HG03571 (cell line): Measurements from ENCODE around the gene PLPPR2.
"Not testable (repeated sequence)": the region's sequence is repeated elsewhere in the genome, so short reads cannot be mapped to it uniquely, and the experiment has no call there.

Source experiments
- ATAC-seq: cut with Tn5 transposase; IDR thresholded peaks from one replicate; pipeline ENCODE4 v1.9.1; 2021; ENCODE audit not compliant: unreplicated experiment

The PLPPR2 gene, protein sequence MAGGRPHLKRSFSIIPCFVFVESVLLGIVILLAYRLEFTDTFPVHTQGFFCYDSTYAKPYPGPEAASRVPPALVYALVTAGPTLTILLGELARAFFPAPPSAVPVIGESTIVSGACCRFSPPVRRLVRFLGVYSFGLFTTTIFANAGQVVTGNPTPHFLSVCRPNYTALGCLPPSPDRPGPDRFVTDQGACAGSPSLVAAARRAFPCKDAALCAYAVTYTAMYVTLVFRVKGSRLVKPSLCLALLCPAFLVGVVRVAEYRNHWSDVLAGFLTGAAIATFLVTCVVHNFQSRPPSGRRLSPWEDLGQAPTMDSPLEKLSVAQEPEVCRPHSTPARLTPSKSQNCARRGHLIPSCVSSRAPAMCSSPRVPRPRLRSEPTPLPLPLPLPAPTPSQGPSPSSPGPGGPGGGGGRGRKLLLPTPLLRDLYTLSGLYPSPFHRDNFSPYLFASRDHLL

DNA sequence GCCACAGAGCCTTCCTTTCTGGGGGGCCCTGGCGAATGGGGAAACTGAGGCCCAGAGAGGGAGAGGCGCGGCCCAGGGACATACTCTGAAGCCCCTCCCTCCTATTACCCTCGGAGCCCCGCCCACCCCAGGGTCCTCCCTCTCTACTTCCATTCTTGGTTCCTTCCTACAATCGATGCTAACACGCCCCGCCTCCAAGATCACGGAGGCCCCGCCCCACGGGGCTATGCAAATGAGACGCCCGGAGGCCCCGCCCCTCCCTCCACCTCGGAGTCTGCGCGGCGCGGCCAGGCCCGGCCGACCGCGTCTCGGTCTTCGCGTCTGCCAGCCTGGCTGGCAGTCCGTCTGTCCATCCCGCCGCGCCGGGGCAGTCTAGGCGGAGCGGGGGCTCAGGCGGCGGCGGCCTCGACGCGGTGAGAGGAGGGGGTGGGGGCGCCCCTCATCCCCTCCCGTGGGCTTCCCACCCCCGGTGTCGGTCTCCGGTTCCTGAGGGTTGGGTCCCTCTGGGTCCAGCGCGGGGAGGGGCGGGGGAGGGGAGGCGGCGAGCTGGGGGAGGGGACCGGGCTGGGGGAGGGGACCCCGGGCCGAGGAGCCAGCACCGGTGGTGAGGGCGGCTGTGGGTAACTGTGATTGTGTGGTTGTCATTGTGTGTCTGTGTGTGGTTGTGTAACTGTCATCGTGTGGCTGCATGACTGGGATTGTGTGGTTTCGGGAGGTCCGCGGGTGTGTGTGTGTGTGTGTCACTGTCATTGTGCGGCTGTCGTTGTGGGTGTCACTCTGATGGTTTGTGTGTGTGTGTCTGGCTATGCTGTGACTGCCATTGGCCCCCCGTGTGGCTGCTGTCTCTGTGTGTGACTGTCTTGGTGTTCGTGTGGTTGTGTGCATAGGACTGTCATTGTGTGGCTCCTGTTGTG, at the start of gene PLPPR2:
PLPPR2 (plus strand) TSS at position 273 of the 914 bp plus-strand sequence. CDS start 2,242 bp downstream, outside the sequence.
- ATAC-seq, result no peak

DNA sequence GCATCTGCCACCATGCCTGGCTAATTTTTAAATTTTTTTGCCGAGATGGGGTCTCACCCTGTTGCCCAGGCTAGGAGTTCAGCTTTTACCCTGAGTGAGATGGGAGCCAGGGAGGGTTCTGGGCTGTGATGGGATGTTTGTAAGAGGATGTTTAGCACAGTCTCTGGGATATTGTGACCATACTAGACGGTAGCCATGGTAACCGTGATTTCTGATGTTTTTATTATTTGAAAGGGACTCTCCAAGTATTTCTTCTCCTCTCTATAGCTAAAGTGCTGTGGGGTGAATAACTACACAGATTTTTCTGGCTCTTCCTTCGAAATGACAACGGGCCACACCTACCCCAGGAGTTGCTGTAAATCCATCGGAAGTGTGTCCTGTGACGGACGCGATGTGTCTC, 48.9 kb upstream of the PLPPR2 start:
- no peak for ATAC-seq

DNA sequence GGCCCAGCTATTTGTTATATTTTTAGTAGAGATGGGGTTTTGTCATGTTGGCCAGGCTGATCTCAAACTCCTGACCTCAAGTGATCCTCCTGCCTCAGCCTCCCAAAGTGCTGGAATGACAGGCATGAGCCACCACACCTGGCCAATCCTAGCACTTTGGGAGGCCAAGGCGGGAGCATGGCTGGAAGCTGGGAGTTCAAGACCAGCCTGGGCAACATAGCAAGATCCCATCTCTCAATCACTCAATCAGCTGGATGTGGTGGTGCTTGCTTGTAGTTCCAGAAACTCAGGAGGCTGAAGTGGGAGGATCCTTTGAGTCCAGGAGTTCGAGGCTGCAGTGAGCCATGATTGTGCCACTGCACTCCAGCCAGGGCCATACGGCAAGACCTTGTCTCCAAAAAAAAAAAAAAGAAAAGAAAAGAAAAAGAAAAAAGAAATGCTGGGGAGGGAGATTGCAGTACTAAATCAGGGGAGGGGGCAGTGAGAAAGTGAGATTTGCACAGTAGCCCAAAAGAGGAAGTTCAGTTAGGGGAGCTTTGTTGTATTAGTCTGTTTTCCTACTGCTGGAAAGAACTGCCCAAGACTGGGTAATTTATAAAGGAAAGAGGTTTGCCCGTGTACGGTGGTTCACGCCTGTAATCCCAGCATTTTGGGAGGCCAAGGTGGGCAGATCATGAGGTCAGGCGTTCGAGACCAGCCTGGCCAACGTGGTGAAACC, 34.8 kb upstream of the PLPPR2 start:
- not testable (repeated sequence) for ATAC-seq

DNA sequence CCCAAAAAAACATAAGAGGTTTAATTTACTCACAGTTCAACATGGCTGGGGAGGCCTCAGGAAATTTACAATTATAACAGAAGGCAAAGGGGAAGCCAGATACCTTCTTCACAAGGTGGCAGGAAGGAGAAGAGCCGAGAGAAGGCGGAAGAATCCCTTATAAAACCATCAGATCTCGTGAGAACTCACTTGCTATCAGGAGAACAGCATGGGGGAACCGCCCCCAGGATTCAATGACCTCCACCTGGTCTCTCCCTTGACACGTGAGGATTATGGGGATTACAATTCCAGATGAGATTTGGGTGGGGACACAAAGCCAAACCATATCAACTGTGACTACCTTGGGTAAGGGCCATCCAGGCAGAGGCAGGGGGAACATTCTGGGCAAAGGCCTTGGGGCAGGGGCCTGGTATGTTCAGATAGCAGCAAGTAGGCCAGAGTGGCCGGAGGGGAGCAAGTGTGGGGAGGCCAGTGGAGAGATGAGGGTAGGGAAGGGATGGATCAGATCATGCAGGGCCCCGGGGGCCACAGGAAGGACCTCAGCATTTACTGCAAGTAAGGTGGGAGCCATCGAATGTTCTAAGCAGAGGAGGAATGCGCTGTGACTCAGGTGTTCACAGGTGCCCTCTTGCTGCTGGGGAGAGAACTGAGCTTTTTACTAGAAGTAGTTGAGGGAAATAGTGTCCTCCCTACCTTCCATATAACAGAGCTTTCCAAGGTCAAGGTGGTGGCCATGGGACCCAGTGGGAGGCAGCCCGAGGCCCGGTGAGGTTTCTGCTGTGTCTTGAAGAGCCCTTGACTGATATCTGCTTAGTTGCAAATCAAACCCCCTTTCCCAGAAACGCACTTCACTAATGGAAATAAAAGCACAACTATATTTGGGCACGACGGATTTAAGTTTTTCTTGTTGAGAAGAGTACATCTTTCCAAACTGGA, 33.8 kb upstream of the PLPPR2 start:
- ATAC-seq, result no peak

DNA sequence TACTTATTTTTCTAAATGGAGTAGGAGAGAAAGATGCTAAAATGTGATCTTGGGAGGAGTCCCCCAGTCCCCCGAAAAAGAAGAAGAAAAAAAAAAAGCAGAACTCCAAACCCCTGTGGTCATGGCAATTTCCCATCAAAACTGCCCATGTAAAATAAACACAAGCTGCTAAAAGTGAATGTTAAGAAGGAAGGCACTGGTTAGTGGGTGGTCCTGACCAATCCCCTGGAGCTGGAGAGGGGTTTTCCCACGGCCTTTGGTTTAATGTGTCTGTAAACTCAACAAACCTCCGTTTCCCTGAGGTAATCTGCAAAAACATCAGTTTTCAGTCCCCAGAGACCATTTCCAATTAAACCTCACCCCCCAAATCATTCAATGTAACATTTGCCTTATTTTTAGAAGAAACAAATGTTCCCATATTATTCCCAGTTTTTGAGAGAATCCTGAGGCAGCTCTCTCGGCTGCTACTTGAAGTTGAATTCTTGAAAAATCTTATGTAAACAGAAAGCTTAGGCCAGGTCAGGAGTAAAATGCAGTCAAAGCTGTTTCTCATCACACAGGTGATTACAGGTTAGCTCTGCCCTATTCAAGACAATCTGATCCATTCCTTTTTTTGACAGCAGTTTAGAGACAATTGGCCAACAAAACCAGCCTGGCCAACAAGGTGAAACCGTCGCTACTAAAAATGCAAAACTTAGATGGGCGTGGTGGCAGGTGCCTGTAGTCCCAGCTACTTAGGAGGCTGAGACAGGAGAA, 32.8 kb upstream of the PLPPR2 start:
- no peak for ATAC-seq

DNA sequence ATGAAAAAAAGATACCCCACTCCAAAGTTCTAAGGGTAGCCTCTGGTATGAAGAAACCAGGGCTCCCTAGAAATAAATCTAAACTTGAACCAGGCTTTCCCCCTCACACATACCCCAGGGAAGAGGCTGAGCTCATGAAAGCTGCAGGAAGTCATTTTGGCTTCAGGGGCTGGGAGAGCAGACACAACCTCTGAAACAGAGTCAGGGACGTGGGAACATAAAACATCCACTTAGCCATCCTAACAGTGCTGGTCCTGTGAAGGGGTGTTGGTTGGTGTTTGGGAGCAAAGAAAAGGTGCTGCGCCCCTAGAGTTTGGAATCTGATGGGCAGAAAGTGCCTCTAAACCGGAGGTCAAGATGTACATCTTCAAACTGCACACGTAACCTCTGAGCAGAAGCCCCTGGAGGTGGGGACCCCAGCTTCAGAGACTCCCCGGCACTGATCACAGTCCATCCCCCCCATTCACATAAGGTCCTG, 31.6 kb upstream of the PLPPR2 start:
- no peak for ATAC-seq

DNA sequence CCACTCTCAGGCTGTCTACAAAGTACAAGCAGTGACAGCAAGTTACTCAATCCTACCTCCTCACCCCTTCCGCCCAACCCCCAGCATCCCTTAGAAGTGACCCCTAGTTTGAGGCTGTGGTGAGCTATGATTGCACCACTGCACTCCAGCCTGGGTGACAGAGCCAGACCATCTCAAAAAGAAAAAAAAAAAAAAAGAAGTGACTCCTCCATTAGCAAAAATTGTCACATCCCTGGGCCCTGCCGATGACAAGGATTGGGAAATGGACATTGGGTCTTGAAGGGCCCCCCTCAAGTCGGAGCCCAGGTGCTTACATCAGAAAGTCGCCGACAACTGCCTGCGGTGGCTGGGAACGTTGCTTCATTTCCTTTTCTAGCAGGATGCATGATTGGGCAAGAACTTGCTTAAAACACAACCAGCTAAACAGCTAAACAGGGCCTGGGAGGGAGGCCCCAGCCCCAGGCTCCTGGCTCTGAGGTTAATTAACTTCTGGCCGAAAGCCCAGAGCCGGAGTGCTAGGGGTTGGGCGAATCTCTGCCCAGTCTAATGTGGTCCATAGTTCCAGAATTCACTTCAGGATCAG, 31.1 kb upstream of the PLPPR2 start:
- ATAC-seq, result no peak

DNA sequence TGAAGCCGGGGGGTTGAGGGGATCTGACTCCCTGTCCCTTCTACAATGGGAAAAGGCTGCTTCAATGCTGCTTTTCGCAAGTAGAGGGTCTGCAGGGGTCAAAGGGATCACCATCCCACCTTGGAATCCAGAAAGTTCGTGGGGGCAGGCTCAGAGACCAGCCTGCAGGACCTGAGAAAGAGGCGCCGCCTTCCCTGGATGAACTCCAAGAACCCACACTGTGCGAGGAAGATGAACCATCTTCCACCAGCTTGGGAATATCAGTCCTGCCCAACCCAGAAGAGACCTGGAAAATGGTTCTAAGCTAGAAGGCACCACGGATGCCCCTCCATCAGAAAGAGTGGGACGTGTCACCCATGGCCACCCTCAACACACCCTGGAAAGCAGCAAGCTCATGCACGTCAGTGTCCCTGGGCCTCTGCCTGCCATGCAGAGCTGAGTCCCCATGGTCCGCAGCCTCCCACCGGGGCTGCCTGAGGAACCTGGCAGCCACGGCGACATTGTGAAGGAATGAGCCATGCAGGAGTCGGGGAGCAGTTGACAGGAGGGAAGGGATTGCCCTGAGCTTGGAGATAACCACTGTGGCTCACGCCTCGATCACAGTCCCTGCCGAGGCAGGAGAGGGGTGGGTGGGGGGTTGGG, 30.4 kb upstream of the PLPPR2 start:
- ATAC-seq, result no peak

DNA sequence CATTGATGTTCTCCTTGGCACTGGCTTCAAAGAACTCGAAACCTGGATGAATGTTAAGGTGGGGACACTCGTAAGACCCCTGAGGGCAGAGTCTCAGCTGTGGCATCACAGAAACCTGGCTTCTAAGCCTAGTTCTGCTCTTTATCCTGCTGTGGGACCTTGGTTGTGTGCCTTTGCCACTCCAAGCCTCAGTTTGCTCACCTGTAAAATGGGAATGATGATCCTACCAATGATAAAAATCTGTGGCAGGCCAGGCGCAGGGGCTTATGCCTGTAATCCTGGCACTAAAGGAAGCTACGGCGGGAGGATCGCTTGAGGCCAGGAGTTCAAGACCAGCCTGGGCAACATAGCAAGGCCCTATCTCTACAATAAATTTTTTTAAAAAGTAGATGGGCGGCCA, 29.7 kb upstream of the PLPPR2 start:
- ATAC-seq, result no peak

DNA sequence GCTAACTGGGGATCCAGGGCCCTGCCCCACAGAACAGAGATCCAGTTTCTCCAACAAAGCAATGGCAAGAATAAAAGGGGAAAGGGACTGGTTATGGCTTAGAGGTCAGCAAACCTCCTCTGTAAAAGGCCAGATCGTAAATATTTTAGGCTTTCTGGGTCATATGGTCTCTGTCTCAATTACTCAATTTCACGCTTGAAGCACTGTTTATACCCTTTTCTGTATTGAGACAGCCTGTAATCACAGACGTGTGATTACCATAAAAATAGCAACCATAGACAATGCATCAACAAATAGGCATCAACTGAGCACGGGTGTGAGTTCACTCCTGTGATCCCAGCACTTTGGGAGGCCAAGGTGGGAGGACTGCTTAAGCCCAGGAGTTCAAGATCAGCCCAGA, 25.1 kb upstream of the PLPPR2 start:
- ATAC-seq, result no peak

DNA sequence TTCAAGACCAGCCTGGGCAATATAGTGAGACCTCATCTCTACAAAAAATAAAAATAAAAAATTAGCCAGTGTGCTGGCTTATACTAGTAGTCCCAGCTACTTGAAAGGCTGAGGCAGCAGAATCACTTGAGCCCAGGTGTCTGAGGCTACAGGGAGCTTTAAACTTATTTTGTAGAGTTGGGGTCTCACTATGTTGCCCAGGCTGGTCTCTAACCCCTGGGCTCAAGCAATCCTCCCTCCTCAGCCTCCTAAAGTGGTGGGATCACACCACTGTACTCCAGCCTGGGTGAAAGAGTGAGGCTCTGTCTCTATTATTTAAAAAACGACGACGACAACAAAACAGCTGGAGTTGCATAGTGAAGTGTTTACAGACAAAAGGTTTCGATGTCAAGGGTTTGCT, 23.7 kb upstream of the PLPPR2 start:
- no peak for ATAC-seq

DNA sequence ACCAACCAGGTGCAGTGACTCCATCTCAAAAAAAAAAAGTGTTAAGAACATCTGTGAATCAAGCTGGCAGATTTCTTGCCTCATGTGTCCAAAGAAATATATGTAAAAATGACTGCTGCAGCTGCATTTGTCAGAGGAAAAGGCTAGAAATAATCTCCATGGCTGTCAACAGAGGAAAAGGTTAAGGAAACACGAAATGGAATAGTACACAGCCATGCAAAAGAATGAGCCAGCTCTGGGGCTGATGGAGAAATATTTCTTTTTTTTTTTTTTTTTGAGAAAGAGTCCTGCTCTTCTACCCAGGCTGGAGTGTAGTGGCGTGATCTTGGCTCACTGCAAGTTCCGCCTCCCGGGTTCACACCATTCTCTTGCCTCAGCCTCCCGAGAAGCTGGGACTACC, 22.4 kb upstream of the PLPPR2 start:
- ATAC-seq, result no peak

DNA sequence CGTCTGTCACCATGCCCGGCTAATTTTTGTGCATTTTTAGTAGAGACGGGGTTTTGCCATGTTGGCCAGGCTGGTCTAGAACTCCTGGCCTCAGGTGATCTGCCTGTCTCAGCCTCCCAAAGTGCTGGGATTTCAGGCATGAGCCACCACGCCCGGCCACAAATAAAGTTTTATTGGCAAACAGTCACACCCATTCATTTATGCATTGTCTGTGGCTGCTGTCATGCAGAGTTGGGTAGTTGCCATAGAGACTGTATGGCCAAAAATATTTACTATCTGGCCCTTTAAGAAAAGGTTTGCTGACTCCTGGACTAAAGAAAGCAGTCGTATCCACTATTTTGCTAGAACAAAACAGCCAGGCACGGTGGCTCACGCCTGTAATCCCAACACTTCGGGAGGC, 21.4 kb upstream of the PLPPR2 start:
- ATAC-seq, result not testable (repeated sequence)

DNA sequence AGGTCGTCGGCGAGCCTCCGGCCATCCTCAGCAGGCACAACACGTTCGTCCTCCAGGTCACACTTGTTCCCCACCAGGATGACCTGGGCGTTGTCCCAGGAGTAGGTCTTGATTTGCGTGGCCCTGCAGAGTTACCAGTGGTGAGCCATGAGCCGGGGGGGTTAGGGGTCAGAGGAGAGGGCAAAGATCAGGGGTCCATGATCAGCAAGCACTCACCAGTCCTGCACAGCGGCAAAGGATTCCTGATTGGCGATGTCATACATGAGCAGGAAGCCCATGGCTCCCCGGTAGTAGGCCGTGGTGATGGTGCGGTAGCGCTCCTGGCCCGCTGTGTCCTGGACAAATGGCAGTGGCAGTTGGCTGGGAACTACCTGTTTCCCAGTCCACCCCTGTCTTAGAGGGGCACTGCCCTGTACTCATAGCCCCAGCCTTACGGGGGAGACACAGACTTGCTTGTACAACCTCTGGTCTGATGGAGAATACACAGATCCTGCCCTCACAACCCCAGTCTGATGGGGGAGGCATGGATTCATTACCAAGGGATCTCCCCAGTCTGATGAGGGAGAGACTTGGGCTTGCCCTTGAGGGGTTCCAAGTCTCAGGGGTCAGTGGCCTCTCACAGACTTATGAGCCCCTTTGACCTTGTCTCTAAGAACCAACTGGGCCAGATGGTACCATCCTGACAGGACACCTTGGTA, 19.6 kb upstream of the PLPPR2 start:
- ATAC-seq, result no peak

DNA sequence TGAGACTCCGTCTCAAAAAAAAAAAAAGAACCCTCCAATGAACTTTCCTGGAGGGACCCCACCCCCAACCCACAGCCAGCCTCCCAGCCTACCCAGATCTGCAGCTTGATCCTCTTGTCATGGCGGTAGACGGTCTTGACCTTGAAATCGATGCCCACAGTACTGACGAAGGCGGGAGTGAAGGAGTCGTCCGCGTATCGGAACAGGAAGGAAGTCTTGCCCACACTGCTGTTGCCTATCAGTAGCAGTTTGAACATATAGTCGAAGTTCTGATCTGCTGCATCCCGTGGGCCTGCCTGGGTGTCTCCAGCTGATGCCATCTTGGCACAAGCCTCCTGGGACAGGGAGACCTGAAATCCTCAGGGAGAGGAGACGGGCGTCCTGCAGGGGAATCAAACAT, 18.2 kb upstream of the PLPPR2 start:
- no peak for ATAC-seq

DNA sequence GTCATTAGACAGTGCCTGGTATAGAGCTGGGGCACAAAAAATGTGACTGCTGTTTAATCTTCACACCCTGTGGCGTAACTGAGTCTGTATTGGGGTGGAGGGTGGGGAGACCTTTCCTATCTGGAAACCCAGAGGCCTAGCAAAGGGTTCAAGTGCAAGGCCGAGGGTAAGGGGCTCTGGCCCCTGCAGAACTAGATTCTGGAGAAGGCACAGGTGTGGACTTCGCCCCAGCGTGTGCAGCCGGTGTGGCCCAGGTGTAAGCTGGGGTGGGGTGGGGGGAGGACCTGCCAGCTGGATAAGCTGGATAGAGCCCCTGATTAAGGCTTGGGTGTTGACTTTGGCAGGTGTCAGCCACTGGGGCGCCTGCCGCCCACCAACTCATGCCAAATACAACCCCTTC, 17.1 kb upstream of the PLPPR2 start:
- no peak for ATAC-seq

DNA sequence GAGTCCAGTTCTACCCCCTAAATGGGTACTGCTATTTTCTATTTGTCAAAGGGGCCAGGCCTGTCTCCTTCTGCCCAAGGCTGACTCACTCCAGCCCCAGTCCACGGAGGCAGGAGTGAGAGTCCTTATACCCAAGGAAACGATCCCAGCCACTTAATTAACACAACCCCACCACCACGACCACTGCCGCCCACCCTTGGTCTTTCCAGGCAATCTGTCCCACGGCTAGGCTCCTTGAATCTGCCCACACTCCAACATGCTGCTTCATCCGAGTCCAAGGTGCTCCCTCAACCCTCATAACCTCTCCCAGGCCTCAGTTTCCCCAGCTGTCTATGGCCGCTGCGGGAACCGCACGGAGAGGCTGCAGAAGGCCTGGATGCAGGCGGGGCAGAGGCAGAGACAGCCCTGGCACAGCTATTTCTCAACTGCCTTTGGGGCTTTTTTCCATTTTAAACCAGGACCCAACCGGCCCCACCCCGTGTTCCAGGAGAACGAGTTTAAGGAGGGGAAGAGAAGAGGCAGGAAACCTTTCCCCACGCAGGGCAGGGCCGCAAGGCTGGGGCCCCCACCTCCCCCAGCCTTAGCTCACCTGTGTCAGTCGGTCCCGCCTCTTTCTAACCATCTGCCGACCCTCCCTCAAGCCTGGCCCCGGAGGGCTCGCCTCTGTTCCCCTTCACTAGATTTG, 16.5 kb upstream of the PLPPR2 start:
- ATAC-seq, result no peak
